ENCODE measurements around the gene TECPR2. TPM values are rescaled to one million over a fixed set of nuclear protein-coding genes. Genes with fewer than 3 reads are reported as not detected.

The TECPR2 gene
- total RNA-seq, 1 donor from 2014 or later: 24.5 TPM

DNA sequence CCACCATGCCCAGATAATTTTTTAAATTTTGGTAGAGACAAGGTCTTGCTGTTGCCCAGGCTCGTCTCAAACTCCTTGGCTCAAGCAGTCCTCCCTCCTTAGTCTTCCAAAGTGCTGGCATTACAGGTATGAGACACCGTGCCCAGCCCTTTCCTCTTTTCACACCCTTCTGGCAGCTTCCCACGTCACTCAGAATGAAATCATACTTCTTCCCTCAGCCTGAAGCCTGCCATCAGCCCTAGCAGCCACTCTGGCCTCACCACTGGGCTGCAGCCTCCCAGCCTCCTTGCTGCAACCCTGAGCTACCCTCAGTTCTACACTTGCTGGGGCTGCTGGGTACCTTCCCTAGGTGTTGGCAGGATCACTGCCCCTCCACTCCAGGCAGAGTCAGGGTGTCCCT, 128.6 kb downstream of the TECPR2 start:
- peak; percentile 4 for DNase-seq
- Mint-ChIP-seq H3K4me1 (ENCODE audit: low read depth, unreplicated experiment) (no peaks in the 10 kb centered on the region), H3K27me3 (ENCODE audit: unreplicated experiment) (peaks cover 3% of the 10 kb centered on the region), H3K4me3 (ENCODE audit: unreplicated experiment) (no peak overlapping the region), H3K36me3 (ENCODE audit: unreplicated experiment) (no peaks in the 10 kb centered on the region), H3K27ac (ENCODE audit: unreplicated experiment) (no peak overlapping the region), H3K9me3 (ENCODE audit: unreplicated experiment) (peaks cover 1% of the 10 kb centered on the region)
- TF ChIP-seq CTCF (IDR thresholded peaks at IDR 0.05; ENCODE audit: partially characterized antibody, unreplicated experiment): no peak

DNA sequence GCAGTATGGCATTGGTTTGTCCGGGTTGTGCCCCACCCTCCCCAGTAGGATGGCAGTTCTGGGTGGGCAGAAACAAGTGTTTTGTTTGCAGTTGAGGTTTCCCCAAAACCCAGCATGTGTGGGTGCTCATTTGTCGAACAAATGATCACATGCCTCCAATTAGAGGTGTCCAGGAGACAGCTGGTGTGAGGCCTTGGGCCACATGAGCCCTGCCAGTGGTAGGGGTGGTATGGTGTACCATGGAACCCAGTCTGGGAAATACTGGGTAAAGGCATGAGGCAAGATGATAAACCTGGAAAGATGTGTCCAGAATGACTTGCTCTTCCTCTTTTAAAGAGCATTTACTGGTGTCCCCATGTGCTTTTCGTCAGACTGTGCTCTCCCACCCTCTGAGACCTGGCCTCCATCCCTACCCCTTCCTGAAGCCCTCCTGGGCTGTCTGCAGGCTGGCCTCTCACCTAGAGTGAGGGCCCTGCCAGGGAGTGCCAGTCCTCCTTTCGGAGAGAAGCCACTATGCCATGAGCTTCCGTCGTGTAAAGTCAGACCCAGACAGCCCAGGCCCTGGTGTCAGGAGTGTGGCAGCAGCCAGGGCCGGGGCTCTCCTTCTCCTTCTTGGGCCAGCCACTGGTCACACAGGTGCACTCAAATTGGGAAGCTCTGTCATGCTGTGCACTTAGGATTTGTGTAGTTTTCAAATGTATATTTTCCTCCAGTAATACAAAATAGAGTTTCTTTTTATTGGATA, 129.2 kb downstream of the TECPR2 start:
- H3K9me3 Mint-ChIP-seq (ENCODE audit: unreplicated experiment): peaks cover 1% of the 10 kb centered on the region

GRCh38 chr14:102492531-102492910, 129.8 kb downstream of the TECPR2 start:
- no peak overlapping the region for H3K4me3 Mint-ChIP-seq (ENCODE audit: unreplicated experiment)
- no peak overlapping the region for H3K27ac Mint-ChIP-seq (ENCODE audit: unreplicated experiment)
- DNase-seq: peak; percentile 10
- peaks cover 5% of the 10 kb centered on the region for H3K27me3 Mint-ChIP-seq (ENCODE audit: unreplicated experiment)
- TF ChIP-seq CTCF (IDR thresholded peaks at IDR 0.05; ENCODE audit: partially characterized antibody, unreplicated experiment): no peak
- H3K9me3 Mint-ChIP-seq (ENCODE audit: unreplicated experiment): peaks cover 1% of the 10 kb centered on the region
- H3K36me3 Mint-ChIP-seq (ENCODE audit: unreplicated experiment): no peaks in the 10 kb centered on the region
- no peaks in the 10 kb centered on the region for H3K4me1 Mint-ChIP-seq (ENCODE audit: low read depth, unreplicated experiment)

More for the DNA sequence above, 129.2 kb downstream of the TECPR2 start:
- peak; percentile 10 for DNase-seq
- no peak overlapping the region for H3K27ac Mint-ChIP-seq (ENCODE audit: unreplicated experiment)
- H3K4me1 Mint-ChIP-seq (ENCODE audit: low read depth, unreplicated experiment): no peaks in the 10 kb centered on the region
- no peaks in the 10 kb centered on the region for H3K36me3 Mint-ChIP-seq (ENCODE audit: unreplicated experiment)
- no peak for TF ChIP-seq CTCF (IDR thresholded peaks at IDR 0.05; ENCODE audit: partially characterized antibody, unreplicated experiment)
- peaks cover 5% of the 10 kb centered on the region for H3K27me3 Mint-ChIP-seq (ENCODE audit: unreplicated experiment)
- no peak overlapping the region for H3K4me3 Mint-ChIP-seq (ENCODE audit: unreplicated experiment)

DNA sequence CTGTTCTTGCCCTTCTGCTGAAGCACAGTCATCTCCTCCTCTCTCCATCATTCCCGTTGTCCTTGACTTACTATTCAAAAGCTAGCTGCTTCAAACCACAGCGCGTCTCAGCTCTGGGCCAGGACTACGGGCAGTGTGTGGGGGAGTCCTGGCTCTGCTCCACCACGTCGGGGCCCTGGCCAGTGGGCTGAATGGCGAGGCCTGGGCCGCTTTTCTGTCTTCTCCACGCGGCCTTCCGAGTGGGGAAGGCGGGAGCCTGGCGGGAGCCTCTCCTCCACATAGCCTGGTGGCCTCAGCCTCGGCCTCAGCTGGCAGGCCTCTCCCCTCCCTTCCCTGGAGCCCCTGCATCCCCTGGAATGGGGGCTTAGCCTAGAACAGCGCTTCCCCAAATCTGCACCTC, 130.4 kb downstream of the TECPR2 start:
- Mint-ChIP-seq H3K27ac (ENCODE audit: unreplicated experiment) (no peak overlapping the region), H3K36me3 (ENCODE audit: unreplicated experiment) (no peaks in the 10 kb centered on the region), H3K4me1 (ENCODE audit: low read depth, unreplicated experiment) (peaks cover 2% of the 10 kb centered on the region), H3K27me3 (ENCODE audit: unreplicated experiment) (peaks cover 5% of the 10 kb centered on the region), H3K4me3 (ENCODE audit: unreplicated experiment) (no peak overlapping the region), H3K9me3 (ENCODE audit: unreplicated experiment) (peaks cover 1% of the 10 kb centered on the region)
- peak; percentile 5 for DNase-seq
- no peak for TF ChIP-seq CTCF (IDR thresholded peaks at IDR 0.05; ENCODE audit: partially characterized antibody, unreplicated experiment)

DNA sequence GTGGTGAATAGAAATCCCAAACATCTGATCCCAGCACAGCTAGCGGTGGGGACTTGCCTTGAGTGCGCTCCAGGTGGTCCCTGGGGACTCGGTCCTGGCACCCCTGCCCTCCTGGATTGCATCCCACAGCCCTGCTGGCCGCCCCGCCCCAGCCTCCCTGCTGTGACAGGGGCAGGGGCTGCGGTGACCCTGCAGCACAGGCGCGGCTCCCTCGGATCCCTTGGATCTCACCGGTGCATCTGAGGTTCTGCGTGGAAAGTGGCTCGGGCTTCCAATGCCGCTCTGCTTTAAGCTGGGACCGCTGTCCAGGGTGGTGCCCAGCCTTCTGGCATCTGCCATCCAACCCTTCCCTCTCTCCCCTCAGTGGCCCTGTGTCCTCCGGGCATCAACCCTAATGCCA, 130.8 kb downstream of the TECPR2 start:
- no peak for TF ChIP-seq CTCF (IDR thresholded peaks at IDR 0.05; ENCODE audit: partially characterized antibody, unreplicated experiment)
- no peaks in the 10 kb centered on the region for H3K36me3 Mint-ChIP-seq (ENCODE audit: unreplicated experiment)

More for the DNA sequence above, 130.8 kb downstream of the TECPR2 start:
- Mint-ChIP-seq H3K4me1 (ENCODE audit: low read depth, unreplicated experiment) (peaks cover 2% of the 10 kb centered on the region), H3K27ac (ENCODE audit: unreplicated experiment) (no peak overlapping the region), H3K27me3 (ENCODE audit: unreplicated experiment) (peaks cover 5% of the 10 kb centered on the region), H3K4me3 (ENCODE audit: unreplicated experiment) (no peak overlapping the region), H3K9me3 (ENCODE audit: unreplicated experiment) (peaks cover 1% of the 10 kb centered on the region)
- DNase-seq: peak; percentile 10
